Aortic smooth muscle cell (primary cell): ENCODE results near the gene SRRM2. TPM values are rescaled to one million over a fixed set of nuclear protein-coding genes. Genes with fewer than 3 reads are reported as not detected.

ENCODE experiments used
- total RNA-seq: library from RNA; depleted of rRNA; stranded (reverse); fragments of >200 nt; gene quantifications from 2 replicates; pipeline ENCODE4 v1.2.3, GENCODE V29; 2014

Gene SRRM2
- total RNA-seq, result 41.4 and 47.7 TPM in 2 replicates

DNA sequence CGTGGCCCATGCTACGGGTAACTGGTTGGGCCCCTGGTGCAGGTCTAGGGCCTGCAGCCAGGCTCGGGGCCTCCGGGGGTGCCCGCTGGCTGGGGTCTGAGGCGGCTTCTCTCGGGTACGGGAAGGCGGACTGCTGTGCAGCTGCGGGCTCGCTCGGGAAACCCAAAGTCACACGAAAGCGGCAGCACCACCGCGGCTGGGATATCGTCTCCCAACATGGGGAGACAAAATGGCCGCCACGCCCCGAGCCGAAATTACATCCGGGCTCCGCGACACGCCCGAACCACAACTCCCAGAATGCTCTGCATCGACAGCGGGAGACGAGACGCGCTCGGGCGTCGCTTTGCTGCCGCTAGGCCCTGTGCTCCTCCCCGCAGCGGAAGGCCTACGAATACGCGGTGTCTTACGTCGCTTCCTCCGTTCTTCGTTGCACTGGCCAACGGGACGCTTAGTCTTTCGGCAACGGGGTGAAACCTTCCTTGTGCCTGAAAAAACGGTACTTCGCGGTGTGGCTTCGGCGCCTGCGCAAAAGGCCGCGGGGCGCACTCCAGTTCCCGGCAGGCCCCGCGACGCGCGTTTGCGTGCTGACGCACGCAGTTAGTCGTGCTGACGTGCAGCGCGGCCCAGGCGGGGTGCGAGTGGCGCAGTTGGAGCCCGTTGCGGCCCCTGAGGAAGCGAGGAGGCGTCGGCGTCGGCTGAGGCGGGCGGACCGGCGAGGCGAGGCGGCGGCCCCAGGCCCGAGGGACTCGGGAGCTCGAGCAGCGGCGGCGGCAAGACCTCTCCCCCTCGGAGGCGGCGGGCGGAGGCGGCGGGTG, at the start of gene SRRM2:
SRRM2 (plus strand) TSS at position 604 of the 815 bp plus-strand sequence. CDS start 3,727 bp downstream, outside the sequence.

DNA sequence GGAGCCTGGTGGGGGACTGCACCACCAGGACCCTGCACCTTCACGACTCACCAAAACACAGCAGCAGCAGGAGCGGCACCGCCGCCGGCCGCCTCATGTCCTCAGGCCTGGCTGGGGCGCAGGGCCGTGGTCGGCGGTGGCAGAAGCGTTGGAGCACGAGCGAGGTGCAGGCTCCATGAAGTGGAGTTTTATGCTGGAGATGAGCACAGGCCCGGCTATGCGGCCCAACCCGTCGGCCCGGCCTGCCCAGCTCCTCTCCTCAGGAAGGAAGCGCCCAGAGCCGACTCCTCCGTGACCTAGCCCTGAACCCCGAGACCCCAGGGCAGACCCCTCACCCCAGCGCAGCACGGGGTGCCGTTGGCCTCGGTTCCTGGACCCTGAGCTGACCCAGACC, 32.4 kb upstream of the SRRM2 start, which contains the start of gene PRSS27:
PRSS27 (minus strand) TSS at position 161 of the 394 bp plus-strand sequence; CDS start at position 97, 64 bp downstream.

DNA sequence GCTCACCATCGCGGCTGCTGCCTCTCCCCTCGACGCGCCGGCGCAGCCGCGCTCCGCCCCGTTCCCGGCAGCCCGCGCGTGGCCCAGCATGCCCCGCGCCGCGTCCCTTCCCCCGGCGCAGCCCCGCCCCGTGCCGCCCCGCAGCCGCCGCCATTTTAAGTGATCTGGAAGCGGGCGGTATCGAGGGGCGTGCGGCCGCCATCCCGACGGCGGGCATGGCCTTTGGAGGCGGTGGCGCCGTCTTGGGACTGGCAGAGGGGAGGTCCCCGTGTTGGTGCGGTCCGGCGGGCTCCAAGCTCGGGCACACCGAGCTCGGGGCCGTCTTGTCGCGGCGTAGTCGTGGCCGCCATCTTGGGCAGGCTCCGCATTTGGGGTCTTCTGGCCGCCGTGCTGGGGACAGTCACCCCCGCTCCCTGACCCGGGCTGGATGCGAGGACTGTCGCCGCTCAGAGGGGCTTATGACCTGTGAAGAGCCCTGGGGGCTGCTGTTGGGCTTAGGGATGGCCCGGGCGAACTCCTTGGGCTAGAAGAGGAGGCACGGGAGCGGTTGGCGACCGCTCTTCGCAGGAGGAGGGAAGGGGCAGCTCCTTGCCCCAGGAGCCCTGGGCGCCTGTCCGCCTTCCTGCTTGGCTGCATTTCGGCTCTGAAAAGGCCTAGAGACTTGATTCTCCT, 24.9 kb downstream of the SRRM2 start, which contains the start of gene ELOB:
ELOB (minus strand) TSS at position 50 of the 672 bp plus-strand sequence; CDS start at position 9, 41 bp downstream.

DNA sequence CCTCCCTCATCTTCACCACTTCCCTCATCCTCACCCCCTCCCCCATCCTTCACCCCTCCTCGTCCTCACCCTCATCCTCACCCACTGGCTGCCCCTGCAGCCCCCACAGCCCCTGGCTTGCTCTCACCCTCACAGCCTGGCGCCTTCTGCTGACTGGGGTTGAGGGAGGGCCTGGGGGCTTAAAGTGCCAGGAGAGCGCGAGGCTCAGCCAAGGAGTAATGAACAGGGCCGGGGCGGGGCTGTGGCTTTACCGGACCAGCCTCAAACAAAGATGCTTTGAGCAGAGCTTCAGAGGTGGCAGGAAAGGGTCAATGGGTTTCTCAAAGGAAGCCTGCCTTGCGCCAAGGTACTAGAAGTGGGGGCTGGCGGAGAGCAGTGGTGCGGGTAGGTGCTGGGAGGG, 35.0 kb downstream of the SRRM2 start, which contains the start of gene PRSS33:
PRSS33 (minus strand) TSS at position 155 of the 400 bp plus-strand sequence. CDS start 1,013 bp downstream, outside the sequence.

GRCh38 chr16:2816751-2817339, 64.4 kb downstream of the SRRM2 start, which contains the start of gene PRSS21:
PRSS21 (plus strand) TSS chr16:2817237; CDS start chr16:2817269, 32 bp downstream.

Other genes with a start within 250 kb of the SRRM2 start
- gene ATP6V0C, start 238.7 kb upstream of the SRRM2 start, total RNA-seq, result 10.4 and 11.9 TPM in 2 replicates
- gene AMDHD2, start 232.3 kb upstream of the SRRM2 start, total RNA-seq, result 44.6 and 52.2 TPM in 2 replicates
- 0.12 TPM in 1 of 2 replicates, not detected in the other for gene CEMP1, start 221.2 kb upstream of the SRRM2 start, total RNA-seq
- gene PDPK1, start 214.6 kb upstream of the SRRM2 start, total RNA-seq, result 18.4 and 21.1 TPM in 2 replicates
- gene KCTD5, start 70.1 kb upstream of the SRRM2 start, total RNA-seq, result 22.5 and 24.8 TPM in 2 replicates
- 0.56 and 0.92 TPM in 2 replicates for gene PRSS27, start 32.4 kb upstream of the SRRM2 start, total RNA-seq
- gene ELOB, start 24.6 kb downstream of the SRRM2 start, total RNA-seq, result 355 and 449 TPM in 2 replicates
- gene PRSS33, start 34.9 kb downstream of the SRRM2 start, total RNA-seq, result not detected in 2 replicates
- not detected in 2 replicates for gene PRSS41, start 45.8 kb downstream of the SRRM2 start, total RNA-seq
- not detected in 2 replicates for gene PRSS21, start 64.6 kb downstream of the SRRM2 start, total RNA-seq
- 0.25 and 3.7 TPM in 2 replicates for gene ZG16B, start 77.7 kb downstream of the SRRM2 start, total RNA-seq
- not detected in 2 replicates for gene PRSS22, start 105.5 kb downstream of the SRRM2 start, total RNA-seq
- gene FLYWCH2, start 130.6 kb downstream of the SRRM2 start, total RNA-seq, result 56.6 and 63.1 TPM in 2 replicates
- gene FLYWCH1, start 159.3 kb downstream of the SRRM2 start, total RNA-seq, result 35.6 and 38.4 TPM in 2 replicates
- gene KREMEN2, start 211.6 kb downstream of the SRRM2 start, total RNA-seq, result not detected in 2 replicates
- 6.5 and 12.6 TPM in 2 replicates for gene PAQR4, start 216.7 kb downstream of the SRRM2 start, total RNA-seq
- 3.4 and 5.9 TPM in 2 replicates for gene PKMYT1, start 227.8 kb downstream of the SRRM2 start, total RNA-seq